ENCODE measurements around the gene INA.

DNA sequence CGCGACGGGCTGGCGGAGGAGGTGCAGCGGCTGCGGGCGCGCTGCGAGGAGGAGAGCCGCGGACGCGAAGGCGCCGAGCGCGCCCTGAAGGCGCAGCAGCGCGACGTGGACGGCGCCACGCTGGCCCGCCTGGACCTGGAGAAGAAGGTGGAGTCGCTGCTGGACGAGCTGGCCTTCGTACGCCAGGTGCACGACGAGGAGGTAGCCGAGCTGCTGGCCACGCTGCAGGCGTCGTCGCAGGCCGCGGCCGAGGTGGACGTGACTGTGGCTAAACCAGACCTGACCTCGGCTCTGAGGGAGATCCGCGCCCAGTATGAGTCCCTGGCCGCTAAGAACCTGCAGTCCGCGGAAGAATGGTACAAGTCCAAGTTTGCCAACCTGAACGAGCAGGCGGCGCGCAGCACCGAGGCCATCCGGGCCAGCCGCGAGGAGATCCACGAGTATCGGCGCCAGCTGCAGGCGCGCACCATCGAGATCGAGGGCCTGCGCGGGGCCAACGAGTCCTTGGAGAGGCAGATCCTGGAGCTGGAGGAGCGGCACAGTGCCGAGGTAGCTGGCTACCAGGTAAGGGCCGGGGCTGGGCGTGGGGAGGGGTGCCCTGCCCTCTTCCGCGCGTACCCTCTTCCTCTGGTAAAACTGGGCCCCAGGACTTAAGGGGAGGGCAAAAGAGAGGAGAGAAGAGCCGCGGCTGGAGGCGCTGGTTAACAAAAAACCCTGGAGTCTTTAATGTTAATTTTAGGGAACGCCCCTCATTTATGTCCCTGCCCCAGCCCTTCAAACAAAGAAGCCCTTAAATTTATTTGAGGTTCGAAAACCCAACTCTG lies 987 bp downstream of the INA start:
- TF ChIP-seq, protein P1, sequence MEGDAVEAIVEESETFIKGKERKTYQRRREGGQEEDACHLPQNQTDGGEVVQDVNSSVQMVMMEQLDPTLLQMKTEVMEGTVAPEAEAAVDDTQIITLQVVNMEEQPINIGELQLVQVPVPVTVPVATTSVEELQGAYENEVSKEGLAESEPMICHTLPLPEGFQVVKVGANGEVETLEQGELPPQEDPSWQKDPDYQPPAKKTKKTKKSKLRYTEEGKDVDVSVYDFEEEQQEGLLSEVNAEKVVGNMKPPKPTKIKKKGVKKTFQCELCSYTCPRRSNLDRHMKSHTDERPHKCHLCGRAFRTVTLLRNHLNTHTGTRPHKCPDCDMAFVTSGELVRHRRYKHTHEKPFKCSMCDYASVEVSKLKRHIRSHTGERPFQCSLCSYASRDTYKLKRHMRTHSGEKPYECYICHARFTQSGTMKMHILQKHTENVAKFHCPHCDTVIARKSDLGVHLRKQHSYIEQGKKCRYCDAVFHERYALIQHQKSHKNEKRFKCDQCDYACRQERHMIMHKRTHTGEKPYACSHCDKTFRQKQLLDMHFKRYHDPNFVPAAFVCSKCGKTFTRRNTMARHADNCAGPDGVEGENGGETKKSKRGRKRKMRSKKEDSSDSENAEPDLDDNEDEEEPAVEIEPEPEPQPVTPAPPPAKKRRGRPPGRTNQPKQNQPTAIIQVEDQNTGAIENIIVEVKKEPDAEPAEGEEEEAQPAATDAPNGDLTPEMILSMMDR (IDR thresholded peaks at IDR 0.05; ENCODE audit: low read depth, low read length) = no peak
- no peak for TF ChIP-seq EZH2phosphoT487 (IDR thresholded peaks at IDR 0.05; ENCODE audit: low read depth)
